Muscle of leg (tissue), 11 donors: ENCODE results near the gene VANGL2. TPM values are rescaled to one million over a fixed set of nuclear protein-coding genes. Genes with fewer than 3 reads are reported as not detected.

Experiments used
- DNase-seq: peaks from one replicate; pipeline ENCODE4 v3.0.0; 2013
- H3K27ac ChIP-seq: one replicate; pipeline ENCODE4 v1.5.1; 2013; ENCODE audit warnings: mild to moderate bottlenecking, low read length, control low read depth
- H3K27me3 ChIP-seq: one replicate; pipeline ENCODE4 v1.6.1; 2013; ENCODE audit warnings: low read length; ENCODE audit not compliant: control insufficient read depth, insufficient read depth
- H3K36me3 ChIP-seq: one replicate; pipeline ENCODE4 v1.6.1; 2013; ENCODE audit warnings: low read length; ENCODE audit not compliant: control insufficient read depth, insufficient read depth
- H3K4me1 ChIP-seq: one replicate; pipeline ENCODE4 v1.6.1; 2013; ENCODE audit warnings: low read length; ENCODE audit not compliant: control insufficient read depth, insufficient read depth
- H3K4me3 ChIP-seq: one replicate; pipeline ENCODE4 v1.5.1; 2013; ENCODE audit warnings: low read length, control low read depth
- H3K9me3 ChIP-seq: replicated peaks from 2 replicates; pipeline ENCODE4 v1.6.1; 2013; ENCODE audit warnings: low read depth, low read length; ENCODE audit not compliant: control insufficient read depth
- WGBS: methylation state at CpG from one replicate; pipeline ENCODE4 v1.1.5; 2013; ENCODE audit warnings: missing lambda C conversion rate; ENCODE audit not compliant: insufficient coverage; 5-methylcytosine and 5-hydroxymethylcytosine counted together
- polyA plus RNA-seq, 8 donors: library from polyadenylated mRNA; unstranded; fragments of 120-200 nt; gene quantifications; one replicate each; pipeline versions ENCODE4 v1.2.1 to v1.2.3, GENCODE V29; 2013; ENCODE audit warnings: inconsistent platforms in 1 of 8, low replicate concordance in 1 of 8; ENCODE audit not compliant: insufficient read length in 8 of 8, insufficient read depth in 1 of 8
- total RNA-seq: library from RNA; stranded (reverse); fragments of 120-200 nt; gene quantifications from one replicate; pipeline ENCODE4 v1.2.4, GENCODE V29; 2013

The VANGL2 gene
- total and polyA plus RNA-seq, 9 donors = 2.3 to 17.8 (median 10.8) TPM

DNA sequence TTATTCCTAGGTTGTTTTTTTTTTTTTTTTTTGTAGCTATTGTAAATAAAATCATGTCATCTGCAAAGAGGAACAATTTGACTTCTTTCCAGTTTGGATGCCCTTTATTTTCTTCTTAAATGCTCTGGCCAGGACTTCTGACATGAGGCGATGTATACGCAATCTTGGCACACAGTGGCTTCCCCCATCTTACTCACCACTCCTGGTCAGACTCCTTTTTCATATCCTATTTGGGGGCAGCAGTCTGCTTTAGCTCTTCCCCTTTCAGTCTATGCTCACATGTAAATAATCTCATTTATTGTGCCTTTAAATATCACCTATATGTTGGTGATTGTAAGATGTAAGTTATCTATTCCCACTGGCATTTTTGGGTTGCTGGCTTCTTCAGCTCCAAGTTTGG is 66.6 kb downstream of the VANGL2 start:
- H3K27me3 ChIP-seq = peaks cover 2% of the 10 kb centered on the region
- WGBS = 86% methylated on average over 2 of the region's 2 CpGs
- no peaks in the 10 kb centered on the region for H3K36me3 ChIP-seq
- H3K27ac ChIP-seq = no peak overlapping the region
- H3K9me3 ChIP-seq = no peaks in the 10 kb centered on the region
- no peaks in the 10 kb centered on the region for H3K4me1 ChIP-seq
- DNase-seq = no peak
- H3K4me3 ChIP-seq = no peak overlapping the region

DNA sequence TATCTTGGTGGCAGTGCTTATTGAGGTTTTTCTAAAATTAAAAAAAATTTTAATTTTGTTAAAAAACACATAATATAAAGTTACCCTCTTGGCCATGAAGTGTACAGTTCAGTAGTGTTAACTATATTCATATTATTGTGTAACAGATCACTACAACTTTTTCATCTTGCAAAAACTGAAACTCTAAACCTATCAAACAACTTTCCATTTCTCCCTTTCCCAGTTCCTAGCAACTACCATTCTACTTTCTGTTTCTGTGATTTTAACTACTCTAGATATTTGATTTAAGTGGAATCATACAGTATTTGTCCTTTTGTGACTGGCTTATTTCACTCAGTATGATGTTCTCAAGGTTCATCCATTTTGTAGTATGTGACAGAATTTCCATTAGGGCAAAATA is 67.2 kb downstream of the VANGL2 start:
- Histone ChIP-seq H3K27ac (no peak overlapping the region), H3K4me1 (no peaks in the 10 kb centered on the region), H3K4me3 (no peak overlapping the region), H3K9me3 (no peaks in the 10 kb centered on the region), H3K36me3 (no peaks in the 10 kb centered on the region), H3K27me3 (peaks cover 2% of the 10 kb centered on the region)
- no peak for DNase-seq

DNA sequence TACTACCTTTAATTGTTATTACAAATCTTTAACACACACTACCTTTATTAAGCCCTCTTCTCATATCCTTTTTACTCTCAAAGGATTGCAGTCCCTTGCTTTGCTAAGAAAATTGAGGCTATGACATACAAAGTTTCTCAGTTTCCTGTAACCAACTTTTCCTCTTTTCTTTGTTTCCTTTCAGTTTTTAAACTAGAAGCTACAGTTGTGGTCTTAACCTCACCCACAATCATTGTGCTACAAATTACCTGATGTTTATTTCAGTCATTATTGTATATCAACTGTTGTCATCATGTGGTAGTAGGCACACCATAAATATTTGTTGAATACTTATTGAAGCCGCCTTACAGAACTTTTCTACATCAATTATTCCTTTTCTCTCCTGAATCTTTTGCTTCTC is 70.9 kb downstream of the VANGL2 start:
- WGBS = no CpG with 5 or more reads among the region's 1 CpG

DNA sequence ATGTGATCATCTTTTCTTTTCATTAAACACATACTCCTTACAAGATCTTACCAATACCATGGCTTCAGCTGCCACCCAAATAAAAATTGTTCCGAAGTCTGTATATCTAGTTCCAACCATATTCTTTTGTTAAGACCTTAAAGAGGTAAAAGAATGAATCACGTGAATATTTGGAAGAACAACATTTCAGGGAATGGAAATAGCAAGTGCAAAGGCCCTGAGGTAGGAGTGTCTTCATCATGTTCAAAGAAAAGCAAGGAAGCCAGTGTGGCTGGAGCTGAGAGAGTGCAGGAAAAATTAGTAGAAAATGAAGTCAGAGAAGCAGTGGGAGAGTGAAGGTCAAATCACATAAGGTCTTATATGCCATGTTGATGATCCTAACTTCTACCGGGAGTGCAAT is 71.7 kb downstream of the VANGL2 start:
- WGBS = 88% methylated on average over 2 of the region's 3 CpGs
- Histone ChIP-seq H3K4me1 (no peaks in the 10 kb centered on the region), H3K36me3 (no peaks in the 10 kb centered on the region), H3K27me3 (peaks cover 2% of the 10 kb centered on the region), H3K27ac (no peak overlapping the region), H3K4me3 (no peak overlapping the region), H3K9me3 (no peaks in the 10 kb centered on the region)
- no peak for DNase-seq

More for the DNA sequence above, 70.9 kb downstream of the VANGL2 start:
- Histone ChIP-seq H3K27ac (no peak overlapping the region), H3K27me3 (peaks cover 2% of the 10 kb centered on the region), H3K4me3 (no peak overlapping the region), H3K9me3 (no peaks in the 10 kb centered on the region), H3K4me1 (no peaks in the 10 kb centered on the region), H3K36me3 (no peaks in the 10 kb centered on the region)
- no peak for DNase-seq

DNA sequence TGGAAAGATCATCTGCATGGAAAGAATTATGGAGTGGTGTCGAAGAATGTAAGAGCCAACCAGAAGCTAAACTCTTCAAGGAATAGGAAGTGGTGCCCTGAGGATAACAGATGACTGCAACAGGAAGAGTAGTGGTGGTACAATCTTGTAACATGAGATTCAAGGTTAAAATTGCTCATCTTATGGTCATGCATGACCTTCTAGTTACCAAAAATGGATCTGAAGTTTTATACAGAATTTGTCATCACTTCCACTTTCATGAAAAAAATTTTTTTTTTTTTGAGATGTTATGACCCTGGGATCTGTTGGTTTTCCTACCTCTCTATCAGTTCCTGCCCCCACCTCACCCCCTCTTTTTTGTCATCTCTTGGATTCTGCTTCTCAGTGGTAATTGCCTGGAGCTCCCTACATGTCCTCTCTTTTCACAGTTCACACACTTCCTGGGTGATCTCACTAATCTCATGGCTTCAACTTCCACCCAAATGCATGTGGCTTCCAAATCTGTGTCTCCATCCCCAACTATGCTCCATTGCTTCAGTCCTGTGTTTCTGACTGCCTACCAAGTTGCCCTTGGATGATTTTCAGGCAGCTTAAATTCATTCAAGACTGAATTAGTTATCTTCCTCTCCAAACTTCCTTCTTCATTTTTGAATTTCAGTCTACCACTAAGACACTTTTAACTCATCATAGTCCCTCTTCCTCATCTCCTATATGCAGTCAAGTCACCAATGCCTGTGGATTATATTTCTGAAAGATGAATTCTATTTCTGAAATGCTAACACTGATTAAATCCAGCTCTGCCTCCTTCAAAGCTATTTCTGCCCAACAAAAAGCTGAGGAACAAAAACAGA is 74.3 kb downstream of the VANGL2 start:
- no CpG with 5 or more reads among the region's 1 CpG for WGBS
- H3K9me3 ChIP-seq = no peaks in the 10 kb centered on the region
- H3K27me3 ChIP-seq = no peaks in the 10 kb centered on the region
- no peaks in the 10 kb centered on the region for H3K4me1 ChIP-seq
- DNase-seq = no peak
- H3K27ac ChIP-seq = no peak overlapping the region
- H3K36me3 ChIP-seq = no peaks in the 10 kb centered on the region
- no peak overlapping the region for H3K4me3 ChIP-seq

Other genes with a start within 250 kb of the VANGL2 start
- gene ATP1A4, start 249.0 kb upstream of the VANGL2 start, total RNA-seq = 0.44 TPM
- gene ATP1A4, start 249.0 kb upstream of the VANGL2 start, polyA plus RNA-seq = 1 to 10 TPM in 7 of 8 donors, under 1 TPM in 1; 0.96 to 3.4 (median 1.5) TPM
- 827 TPM for gene CASQ1, start 210.0 kb upstream of the VANGL2 start, total RNA-seq
- gene CASQ1, start 210.0 kb upstream of the VANGL2 start, polyA plus RNA-seq = 1,000 to 10,000 TPM in 1 of 8 donors, 100 to 1,000 TPM in 7; 182 to 1,024 (median 692) TPM
- gene PEA15, start 195.2 kb upstream of the VANGL2 start, total RNA-seq = 57.4 TPM
- 100 to 1,000 TPM; 110 to 171 (median 142) TPM for gene PEA15, start 195.2 kb upstream of the VANGL2 start, polyA plus RNA-seq
- 70.5 TPM for gene DCAF8, start 138.0 kb upstream of the VANGL2 start, total RNA-seq
- gene DCAF8, start 138.0 kb upstream of the VANGL2 start, polyA plus RNA-seq = 100 to 1,000 TPM in 4 of 8 donors, 10 to 100 TPM in 4; 80.0 to 130 (median 98.6) TPM
- 34.2 TPM for gene PEX19, start 115.4 kb upstream of the VANGL2 start, total RNA-seq
- 10 to 100 TPM; 36.4 to 43.0 (median 41.9) TPM for gene PEX19, start 115.4 kb upstream of the VANGL2 start, polyA plus RNA-seq
- 117 TPM for gene COPA, start 57.3 kb upstream of the VANGL2 start, total RNA-seq
- gene COPA, start 57.3 kb upstream of the VANGL2 start, polyA plus RNA-seq = 100 to 1,000 TPM; 109 to 154 (median 132) TPM
- gene NCSTN, start 57.2 kb upstream of the VANGL2 start, total RNA-seq = 43.4 TPM
- gene NCSTN, start 57.2 kb upstream of the VANGL2 start, polyA plus RNA-seq = 100 to 1,000 TPM in 2 of 8 donors, 10 to 100 TPM in 6; 83.8 to 111 (median 98.4) TPM
- gene NHLH1, start 33.5 kb upstream of the VANGL2 start, total RNA-seq = 0.04 TPM
- 1 to 10 TPM in 1 of 8 donors, under 1 TPM in 7; 0.16 to 1.1 (median 0.36) TPM for gene NHLH1, start 33.5 kb upstream of the VANGL2 start, polyA plus RNA-seq
- 0.13 TPM for gene SLAMF6, start 122.7 kb downstream of the VANGL2 start, total RNA-seq
- gene SLAMF6, start 122.7 kb downstream of the VANGL2 start, polyA plus RNA-seq = under 1 TPM; 0.08 to 0.16 (median 0.13) TPM
- gene CD84, start 178.9 kb downstream of the VANGL2 start, total RNA-seq = 2.0 TPM
- 1 to 10 TPM in 6 of 8 donors, under 1 TPM in 2; 0.94 to 2.1 (median 1.3) TPM for gene CD84, start 178.9 kb downstream of the VANGL2 start, polyA plus RNA-seq
- gene SLAMF1, start 246.5 kb downstream of the VANGL2 start, total RNA-seq = 0.04 TPM
- under 1 TPM in 2 of 8 donors, not detected in 6; 0.05 to 0.07 TPM for gene SLAMF1, start 246.5 kb downstream of the VANGL2 start, polyA plus RNA-seq